NCI-H1694 treated with DMSO at 0.1 percent for 48 hours (cell line): ENCODE results near the gene CDCP2.
"Not testable (repeated sequence)": the region's sequence is repeated elsewhere in the genome, so short reads cannot be mapped to it uniquely, and the experiment has no call there.

ENCODE experiments used
- DNase-seq: peaks from one replicate; lab custom pipeline; 2025; lab: John Stamatoyannopoulos, UW

CDCP2 gene

DNA sequence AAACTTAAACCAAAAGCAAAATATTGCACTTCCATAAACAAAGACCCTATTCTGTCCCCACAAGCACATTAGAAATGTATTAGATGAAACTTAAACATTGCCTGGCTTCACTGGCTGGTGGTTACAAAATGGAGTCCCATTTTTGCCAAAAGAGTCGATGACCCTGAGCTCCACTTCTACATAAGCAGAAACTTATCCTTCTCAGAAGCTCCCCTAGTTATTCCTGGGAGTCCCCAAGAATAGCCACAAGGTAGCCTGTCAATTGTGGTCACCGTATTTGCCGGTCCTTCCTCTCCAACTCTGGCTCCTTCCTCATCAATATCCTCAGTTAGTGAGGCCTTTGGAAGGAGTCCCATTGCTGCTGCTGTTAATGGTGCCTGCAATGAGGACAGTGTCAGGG, 37.3 kb downstream of the CDCP2 start:
- no peak for DNase-seq

DNA sequence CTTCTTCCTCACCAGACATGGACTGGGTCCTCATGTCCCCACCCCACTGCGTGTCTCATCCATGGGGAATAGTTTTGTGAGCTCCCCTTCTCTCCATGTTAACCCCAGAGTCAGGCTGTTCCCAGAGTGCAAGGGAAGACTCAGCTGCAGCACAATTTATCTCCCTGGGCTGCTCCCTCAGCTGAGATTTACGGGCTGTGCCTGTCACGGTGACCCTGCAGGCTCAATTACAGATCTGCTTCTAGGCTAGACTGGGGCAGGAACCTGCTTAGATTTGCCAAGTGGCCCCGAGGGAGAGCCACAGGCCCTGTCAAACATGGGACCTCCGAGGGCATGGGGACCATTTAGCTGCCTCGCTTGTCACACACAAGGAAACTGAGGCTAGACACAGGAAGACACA, 37.8 kb downstream of the CDCP2 start:
- DNase-seq: no peak

DNA sequence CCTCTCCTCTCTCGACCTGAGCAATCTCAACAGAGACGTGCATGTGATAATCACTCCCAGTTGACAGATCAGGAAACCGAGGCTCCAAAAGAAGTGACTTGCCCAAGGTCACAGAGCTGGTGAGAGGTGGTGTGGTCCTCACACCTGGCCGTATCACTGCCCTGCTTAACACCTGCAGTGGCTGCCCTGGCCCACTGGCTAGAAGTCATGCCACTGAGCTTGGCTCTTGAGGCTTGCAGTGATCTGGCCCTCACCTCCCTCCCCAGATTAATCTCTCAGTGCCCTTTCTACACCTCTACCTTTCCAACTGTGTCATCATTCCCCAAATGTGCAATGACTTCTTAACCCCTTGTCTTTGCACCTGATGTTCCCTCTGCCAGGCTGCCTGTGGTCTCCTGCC, 38.8 kb downstream of the CDCP2 start:
- DNase-seq: no peak

DNA sequence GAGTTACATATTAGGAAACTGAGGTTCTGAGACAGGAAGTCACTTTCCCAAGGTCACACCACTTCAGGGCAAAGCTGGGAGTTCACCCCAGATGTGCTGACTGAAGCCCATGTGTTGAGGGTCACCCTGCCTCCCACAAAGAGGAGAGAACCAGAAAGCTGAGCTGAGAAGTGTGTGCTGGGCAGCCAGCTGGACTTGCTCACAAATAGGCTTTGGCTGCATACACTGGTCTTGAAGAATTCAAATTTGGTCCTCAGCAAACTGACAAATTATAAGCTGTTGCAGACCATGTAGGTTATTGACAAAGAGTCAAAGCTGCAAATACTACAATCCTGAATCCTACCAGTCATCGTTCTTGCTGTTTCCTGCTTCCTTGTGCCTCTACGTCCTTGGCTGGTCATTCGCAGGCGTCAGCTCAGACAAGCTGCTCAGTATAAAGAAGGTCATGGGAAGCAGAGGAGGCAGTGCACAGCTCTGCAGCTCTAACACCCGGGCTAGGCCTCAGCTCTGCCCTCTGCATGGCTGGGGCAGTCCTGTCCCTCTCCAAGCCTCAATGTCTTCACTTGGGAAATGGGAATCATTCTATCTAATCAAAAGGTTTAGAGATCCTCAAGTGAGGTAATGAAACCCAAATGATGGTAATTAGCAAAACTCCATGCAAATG, 40.0 kb downstream of the CDCP2 start:
- no peak for DNase-seq

DNA sequence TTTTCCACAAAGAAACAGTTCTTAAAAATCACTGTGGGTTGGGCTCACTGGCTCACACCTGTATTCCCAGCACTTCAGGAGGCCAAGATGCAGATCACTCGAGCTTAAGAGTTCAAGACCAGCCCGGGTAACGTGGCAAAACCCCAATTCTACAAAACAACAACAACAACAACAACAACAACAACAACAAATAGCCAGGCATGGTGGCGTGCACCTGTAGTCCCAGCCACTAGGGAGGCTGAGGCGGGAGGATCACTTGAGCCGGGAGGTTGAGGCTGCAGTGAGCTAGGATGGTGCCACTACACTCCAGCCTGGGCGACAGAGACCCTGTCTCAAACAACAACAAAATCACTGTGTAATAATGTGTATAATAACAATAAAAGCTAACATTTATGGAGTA, 40.8 kb downstream of the CDCP2 start:
- no peak for DNase-seq

DNA sequence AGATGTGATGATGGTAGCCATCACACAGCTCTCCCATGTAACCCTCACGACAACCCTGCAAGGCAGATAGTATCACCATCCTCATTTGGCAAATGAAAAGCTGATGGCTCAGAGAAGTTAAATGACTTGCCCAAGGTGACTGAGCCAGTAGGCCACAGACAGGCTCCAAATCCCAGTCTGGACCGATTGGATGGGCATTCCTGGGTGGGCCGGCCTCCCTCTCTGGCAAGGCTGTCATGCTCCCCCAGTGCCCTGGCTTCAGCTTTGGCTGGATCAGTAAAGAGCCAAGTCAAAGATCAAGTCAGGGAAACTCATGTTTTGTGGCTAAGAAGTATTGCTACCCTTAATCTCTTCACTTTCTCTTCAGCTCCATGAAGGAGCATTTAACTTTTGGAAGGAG, 41.2 kb downstream of the CDCP2 start:
- no peak for DNase-seq

DNA sequence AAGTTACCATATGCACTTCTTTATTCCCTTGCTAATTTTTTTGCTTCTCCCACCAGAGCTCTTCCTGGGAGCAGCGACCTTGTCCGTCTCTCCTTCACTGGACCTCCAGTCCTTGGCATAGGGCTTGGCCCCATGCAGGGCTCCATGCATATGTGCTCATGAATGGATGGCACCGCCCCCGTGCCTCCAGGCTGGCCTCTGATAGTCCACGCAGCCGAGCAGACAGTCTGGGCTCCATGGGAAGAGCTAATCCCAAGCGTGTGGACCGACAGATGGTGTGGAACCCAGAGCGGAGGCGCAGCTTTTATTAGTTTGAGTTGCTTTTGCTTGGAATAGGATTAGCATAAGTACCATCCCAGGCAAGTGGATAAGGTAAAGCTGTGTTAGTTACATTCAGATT, 41.8 kb downstream of the CDCP2 start:
- peak; percentile 88 for DNase-seq

DNA sequence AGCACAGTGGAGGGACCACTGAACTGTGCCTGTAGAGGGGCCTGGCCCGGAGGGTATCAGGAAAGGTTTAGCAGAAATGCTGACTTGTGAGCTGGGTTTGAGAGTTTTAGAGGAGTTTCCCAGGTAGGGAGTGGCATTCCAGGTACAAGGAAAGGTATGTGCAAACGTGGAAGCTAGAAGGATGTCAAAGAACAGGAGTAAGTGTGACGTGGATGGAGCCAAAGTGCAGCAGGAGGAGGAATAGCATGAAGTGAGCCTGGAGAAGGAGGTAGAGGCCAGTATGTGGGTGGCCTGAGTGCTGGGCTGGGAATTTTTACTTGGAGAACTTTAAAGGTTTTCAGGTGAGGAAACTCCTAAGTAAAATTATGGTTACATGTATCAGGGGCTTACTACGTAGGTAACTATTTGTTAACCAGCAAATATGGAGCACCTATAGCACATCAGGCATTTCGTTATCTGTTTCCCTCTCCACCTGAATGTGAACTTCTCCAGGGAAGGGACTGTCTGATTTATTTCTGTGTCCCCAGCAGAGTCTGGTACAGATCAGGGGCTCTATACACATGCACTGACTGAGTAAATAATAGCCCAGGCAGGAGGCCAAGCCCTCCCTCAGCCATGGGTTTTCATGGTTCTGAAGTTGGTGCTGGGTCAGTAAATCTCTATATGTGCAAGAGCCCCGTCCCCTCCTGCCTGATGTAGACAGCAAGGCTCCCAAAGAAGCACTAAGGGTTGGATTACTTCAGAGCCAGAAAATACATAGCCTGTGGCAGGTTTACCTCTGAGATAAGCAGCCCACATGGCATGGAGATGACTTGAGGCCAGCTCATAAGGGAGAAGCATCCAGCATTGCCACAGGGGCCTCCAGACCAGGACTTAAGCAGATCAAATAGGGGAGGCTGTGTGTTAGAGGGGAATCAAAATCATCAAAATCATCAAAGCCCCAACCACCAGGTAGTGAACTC, 43.4 kb downstream of the CDCP2 start:
- DNase-seq: no peak

DNA sequence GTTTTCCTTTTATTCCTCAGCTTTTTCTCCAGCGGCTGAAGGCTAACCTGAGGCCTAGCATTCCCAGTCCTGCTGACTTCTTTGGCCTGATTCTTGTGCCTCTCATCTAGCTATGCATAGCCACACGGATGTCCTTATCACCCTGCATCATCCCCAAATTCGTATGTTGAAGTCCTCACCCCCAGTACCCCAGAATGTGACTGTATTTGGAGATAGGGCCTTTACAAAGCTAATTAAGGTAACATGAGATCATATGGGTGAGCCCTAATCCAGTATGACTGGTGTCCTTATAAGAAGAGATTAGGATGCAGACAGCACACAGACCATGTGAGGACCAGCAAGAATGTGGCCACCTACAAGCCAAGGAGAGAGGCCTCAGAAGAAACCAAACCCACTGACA, 44.6 kb downstream of the CDCP2 start:
- no peak for DNase-seq

DNA sequence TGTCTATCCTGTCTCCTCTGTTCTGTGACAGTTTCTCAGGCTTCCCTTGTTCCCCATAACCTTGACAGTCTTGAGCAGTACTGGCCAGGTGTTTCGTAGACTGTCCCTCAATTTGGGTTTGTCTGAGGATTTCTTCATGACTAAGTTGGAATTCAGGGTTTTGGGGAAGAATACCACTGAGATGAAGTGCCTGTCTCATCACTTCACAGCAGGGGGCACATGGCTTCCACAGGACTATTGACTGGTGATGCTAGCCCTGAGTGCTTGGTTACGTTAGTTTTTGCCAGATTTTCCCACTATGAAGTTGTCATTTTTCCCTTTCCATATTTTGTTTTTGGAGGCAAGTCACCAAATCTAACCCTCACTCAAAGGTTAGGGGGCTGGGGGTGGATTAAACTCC, 45.7 kb downstream of the CDCP2 start:
- DNase-seq: no peak

DNA sequence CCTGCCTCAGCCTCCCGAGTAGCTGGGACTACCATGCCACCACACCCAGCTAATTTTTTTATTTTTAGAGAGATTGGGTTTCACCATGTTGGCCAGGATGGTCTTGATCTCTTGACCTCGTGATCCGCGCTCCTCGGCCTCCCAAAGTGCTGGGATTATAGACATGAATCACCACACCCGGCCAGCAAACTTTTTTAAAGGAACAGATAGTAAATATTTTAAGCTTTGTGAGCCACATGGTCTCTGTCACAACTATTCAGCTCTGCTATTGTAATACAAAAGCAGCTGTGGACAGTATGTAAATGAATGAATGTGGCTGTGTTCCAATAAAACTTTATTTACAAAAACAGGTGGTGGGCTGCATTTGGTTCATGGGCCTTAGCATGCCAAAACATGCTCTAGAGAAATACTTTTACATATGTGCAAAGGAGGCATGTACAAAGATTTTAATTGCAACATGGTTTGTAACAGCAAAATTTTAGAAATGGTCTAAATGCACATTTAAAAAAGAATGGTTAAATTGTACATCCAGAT, 47.0 kb downstream of the CDCP2 start:
- no peak for DNase-seq

DNA sequence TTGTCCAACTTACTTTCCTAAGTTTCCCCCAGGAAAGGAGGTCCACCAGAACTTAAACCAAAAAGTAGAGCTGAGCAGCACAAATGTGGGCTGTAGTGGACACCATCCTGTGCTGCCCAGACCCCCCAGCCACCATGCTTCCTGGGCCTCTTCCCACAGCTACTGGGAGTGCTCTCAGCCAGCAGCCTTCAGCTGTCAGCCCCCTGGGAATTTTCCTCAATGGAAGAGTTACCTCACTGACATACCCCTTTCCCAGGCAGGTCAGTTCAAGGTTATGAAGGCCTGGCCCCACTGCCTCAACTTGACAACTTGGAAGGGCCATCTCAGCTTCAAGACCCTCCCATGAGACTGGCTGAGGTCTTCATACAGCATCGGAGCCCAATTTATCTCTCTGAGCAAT, 47.7 kb downstream of the CDCP2 start:
- no peak for DNase-seq

DNA sequence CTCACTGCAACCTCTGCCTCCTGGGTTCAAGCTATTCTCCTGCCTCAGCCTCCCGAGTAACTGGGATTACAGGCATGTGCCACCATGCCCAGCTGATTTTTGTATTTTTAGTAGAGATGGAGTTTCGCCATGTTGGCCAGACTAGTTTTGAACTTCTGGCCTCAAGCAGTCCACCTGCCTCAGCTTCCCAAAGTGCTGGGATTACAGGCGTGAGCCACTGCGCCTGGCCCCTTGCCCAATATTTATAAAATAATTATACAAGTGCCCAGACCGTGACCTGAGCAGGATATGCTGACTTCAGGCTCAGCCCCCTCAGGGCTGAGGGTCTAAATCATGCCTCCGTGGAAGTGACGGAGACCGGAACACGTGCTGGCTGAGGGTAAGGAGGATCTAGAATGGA, 48.2 kb downstream of the CDCP2 start:
- DNase-seq: not testable (repeated sequence)

DNA sequence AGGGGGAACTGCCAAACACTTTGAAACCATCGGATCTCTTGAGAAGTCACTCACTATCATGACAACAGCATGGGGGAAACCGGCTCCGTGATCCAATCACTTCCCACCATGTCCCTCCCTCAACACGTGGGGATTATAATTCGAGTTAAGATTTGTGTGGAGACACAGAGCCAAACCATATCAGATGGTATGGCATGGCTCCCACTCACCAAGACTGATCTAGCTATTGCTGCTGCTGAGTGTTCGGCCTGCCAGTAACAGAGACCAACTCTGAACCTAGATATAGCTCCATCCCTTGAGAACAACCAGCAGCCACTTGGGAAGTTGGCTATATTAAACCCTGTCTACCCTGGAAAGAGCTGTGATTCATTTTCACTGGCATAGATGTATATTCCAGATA, 49.4 kb downstream of the CDCP2 start:
- no peak for DNase-seq

DNA sequence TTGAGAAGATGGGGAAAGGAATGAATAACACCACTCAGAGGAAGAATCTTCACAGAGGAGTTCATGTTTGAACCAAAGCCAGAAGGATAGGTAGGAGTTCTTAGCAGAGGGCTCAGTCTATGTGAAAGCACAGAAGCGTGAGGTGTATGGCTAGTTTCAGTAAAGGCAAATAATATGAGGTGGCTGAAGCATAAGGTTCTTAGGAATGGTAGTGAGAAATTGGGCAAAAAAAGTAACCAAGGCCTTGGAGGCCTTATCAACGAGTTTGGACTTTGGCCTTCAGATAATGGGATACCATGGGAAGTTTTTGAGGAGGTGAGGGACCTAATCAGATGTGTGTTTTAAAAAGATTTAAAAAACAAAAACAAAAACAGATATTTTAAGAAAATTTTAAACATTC, 52.3 kb downstream of the CDCP2 start:
- no peak for DNase-seq

DNA sequence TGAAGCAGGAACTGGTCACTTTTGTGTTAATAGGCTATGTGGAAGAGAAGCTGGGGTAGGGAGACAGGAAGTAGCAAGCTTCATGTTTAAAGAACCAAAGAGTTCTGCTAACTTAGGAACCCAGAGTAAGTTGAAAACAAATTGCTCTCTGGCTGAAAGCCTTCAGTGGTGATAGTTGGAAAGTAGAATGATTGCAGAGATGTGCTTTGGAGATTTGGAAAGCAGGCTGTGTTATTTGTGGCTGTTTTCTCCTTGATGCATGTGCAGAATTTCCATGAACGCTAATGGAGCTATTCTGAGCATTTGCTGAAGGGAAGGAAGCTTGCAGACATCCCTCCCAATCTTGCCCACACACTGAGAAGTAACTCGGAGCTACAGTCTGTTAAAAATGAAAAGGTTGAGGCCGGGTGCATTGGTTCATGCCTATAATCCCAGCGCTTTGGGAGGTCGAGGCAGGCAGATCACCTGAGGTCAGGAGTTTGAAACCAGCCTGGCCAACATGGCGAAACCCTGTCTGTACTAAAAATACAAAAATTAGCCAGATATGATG, 53.7 kb downstream of the CDCP2 start:
- no peak for DNase-seq

DNA sequence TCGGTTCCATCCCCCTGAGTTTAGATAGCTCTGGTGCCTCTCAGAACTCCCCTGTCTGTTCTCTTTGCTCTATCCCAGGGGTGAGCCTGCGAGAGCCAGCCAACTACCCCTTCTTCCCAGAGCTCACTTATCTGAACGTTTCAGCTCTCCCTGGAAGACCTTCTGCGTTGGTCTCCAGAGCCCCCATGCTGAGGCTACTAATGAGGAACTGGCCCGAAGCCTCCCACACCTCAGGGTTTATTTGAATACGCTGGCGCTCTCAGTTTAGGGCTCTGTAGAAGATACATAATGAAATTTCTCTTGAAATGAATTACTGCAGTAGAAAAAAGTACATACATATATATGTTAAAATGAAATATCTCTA, 55.9 kb downstream of the CDCP2 start:
- no peak for DNase-seq

DNA sequence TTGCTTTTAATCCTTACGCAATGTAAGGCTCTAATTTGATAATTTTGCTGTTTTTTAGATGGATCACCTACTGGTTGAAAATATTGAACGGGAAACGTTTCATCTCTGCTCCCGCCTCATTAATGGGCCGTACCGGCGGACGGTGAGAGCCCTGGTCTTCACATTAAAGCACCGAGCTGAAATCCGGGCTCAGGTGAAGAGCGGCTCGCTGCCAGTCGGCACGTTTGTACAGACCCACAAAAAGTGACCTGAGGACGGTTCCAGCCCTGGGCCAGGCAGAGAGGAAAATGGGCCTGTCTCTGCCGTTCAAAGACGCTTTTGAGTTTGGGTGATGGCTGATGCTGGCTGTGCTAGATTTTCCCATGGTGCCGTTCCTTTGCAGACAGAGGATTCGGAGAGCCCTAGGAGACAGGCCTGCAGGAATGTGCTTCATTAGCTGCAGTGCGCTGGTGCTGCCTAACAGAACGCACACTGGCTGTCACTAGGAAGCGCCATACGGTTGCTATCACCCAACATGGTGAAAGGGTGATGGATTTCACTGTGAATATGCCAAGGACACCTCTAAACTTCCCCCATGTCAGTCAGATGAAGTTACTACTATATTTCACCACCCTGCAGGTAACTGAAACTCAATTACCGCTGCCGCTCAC, 56.4 kb downstream of the CDCP2 start:
- no peak for DNase-seq

DNA sequence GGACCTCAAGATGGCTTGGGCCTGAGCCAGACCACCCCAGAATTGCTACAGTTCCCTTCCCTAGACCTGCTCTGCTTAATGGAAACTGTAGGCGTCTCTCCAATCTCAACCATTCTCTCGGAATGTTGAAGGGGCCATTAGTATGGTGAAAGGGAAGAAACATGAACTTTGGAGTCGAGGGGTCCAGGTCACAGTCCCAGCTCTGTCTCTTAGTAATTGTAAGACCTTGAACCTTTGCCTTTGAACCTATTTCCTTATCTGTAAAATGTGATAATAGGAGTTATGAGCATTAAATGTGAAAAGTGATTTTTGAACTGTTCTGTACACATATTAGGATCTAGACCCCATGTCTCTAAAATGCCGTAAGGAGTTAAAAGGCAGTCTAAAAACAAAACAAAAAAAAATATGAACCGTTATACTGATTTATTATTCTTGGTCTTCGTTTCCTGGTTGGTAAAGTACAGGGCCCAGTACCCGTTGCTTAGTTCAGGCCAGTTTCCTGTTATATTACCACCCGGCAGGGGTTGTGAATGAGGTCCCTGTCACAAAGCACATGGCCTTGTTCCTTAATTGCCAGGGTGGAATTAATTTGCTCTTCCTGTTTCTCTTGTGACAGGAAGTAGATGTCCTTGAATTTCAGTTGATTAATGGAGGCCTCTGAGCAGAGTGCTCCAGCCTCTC, 57.1 kb downstream of the CDCP2 start:
- no peak for DNase-seq

DNA sequence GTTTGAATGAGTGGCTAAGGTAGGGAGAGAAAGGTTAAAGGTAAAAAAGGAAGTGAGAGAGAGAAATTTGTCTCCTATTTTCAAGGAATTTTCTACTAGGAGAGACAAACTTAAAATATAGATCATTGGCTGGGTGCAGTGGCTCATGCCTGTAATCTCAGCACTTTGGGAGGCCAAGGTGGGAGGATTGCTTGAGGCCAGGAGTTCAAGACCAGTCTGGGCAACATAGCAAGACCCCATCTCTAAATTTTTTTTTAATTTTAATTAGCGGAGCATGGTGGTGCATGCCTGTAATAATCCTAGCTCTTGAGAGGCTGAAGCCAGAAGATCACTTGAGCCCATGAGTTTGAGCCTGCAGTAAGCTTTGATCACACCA, 58.1 kb downstream of the CDCP2 start:
- DNase-seq: not testable (repeated sequence)

DNA sequence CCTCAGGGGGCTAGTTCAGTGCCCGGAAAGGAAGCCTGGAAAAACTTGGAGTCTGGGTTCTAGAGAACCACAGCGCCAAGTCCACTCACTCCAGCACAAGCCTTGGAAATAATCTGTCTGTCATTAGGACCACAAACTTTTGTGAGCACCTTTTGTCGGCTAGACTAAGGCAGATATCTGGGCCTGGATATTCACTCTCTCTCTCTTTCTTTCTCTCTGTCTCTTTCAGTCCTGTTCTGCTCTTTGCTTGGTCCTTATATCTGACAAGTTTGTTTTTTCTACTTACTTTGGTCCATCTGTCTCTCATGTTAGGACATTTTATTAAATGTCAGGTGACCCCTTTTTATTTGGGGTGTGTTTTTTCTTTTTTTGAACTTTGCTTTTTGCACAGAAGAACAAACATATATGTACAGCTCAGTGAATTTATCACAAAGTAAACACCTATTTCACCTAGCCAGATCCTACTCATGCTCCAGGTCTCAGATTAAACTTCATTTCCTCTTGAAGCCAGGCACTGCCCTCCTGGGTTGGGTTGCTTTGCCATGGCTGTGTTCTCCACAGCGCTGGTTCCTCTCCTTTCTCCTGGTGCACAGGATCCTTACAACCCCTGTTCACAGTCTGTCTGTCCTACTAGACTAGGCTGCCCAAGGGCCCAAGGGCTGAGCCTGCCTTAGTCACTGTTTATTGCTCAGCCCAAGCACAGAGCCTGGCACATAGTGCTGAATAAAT, 58.6 kb downstream of the CDCP2 start:
- no peak for DNase-seq
